HEK293 (cell line): Measurements from ENCODE around the gene SPRTN.

Experiments used
- BCL11A ChIP-seq: fragments of 450-650 bp; formaldehyde crosslinking; IDR thresholded peaks from 2 replicates; pipeline ENCODE4 v1.5.1; 2016; ENCODE audit warnings: low read depth, missing biosample characterization, missing genetic modification characterization
- EGR2 ChIP-seq: fragments of 450-650 bp; formaldehyde crosslinking; IDR thresholded peaks from 2 replicates; pipeline ENCODE4 v1.5.1; 2016; ENCODE audit warnings: low read depth, missing biosample characterization, missing genetic modification characterization
- GLI4 ChIP-seq: fragments of 450-650 bp; formaldehyde crosslinking; IDR thresholded peaks from 2 replicates; pipeline ENCODE4 v1.5.1; 2016; ENCODE audit warnings: missing biosample characterization, missing genetic modification characterization
- OSR2 ChIP-seq: fragments of 450-650 bp; formaldehyde crosslinking; IDR thresholded peaks from 2 replicates; pipeline ENCODE4 v1.5.1; 2016; ENCODE audit warnings: missing biosample characterization, missing genetic modification characterization
- REPIN1 ChIP-seq: fragments of 450-650 bp; formaldehyde crosslinking; IDR thresholded peaks from 2 replicates; pipeline ENCODE4 v1.5.1; 2017; ENCODE audit warnings: missing biosample characterization, missing genetic modification characterization, low read depth
- SCRT1 ChIP-seq: fragments of 450-650 bp; formaldehyde crosslinking; IDR thresholded peaks from 2 replicates; pipeline ENCODE4 v1.5.1; 2016; ENCODE audit warnings: missing biosample characterization, missing genetic modification characterization, borderline replicate concordance
- SETDB1 ChIP-seq: IDR thresholded peaks from one replicate; pipeline ENCODE4 v1.6.1; 2017; ENCODE audit warnings: mild to moderate bottlenecking, low read length, moderate library complexity, mixed read lengths; ENCODE audit not compliant: insufficient read length
- ZNF19 ChIP-seq: fragments of 450-650 bp; formaldehyde crosslinking; IDR thresholded peaks from 2 replicates; pipeline ENCODE4; 2016; ENCODE audit warnings: missing biosample characterization, missing genetic modification characterization, low read depth
- ZNF24 ChIP-seq: fragments of 450-650 bp; formaldehyde crosslinking; IDR thresholded peaks from 2 replicates; pipeline ENCODE4 v1.5.1; 2016; ENCODE audit warnings: missing biosample characterization, missing genetic modification characterization
- ZNF350 ChIP-seq: fragments of 450-650 bp; formaldehyde crosslinking; IDR thresholded peaks from 2 replicates; pipeline ENCODE4 v1.5.0; 2017; ENCODE audit warnings: missing biosample characterization, mild to moderate bottlenecking, missing genetic modification characterization
- ZNF433 ChIP-seq: fragments of 450-650 bp; formaldehyde crosslinking; IDR thresholded peaks from 2 replicates; pipeline ENCODE4 v1.5.1; 2016; ENCODE audit warnings: missing biosample characterization, missing genetic modification characterization, low read depth
- ZNF473 ChIP-seq: fragments of 450-650 bp; formaldehyde crosslinking; IDR thresholded peaks from 2 replicates; pipeline ENCODE4 v1.5.1; 2017; ENCODE audit warnings: missing biosample characterization, missing genetic modification characterization
- ZNF530 ChIP-seq: fragments of 450-650 bp; formaldehyde crosslinking; IDR thresholded peaks from 2 replicates; pipeline ENCODE4 v1.5.1; 2016; ENCODE audit warnings: low read depth, missing biosample characterization, missing genetic modification characterization
- ZNF548 ChIP-seq: fragments of 450-650 bp; formaldehyde crosslinking; IDR thresholded peaks from 2 replicates; pipeline ENCODE4 v1.5.1; 2016; ENCODE audit warnings: missing biosample characterization, missing genetic modification characterization
- ZNF558 ChIP-seq: fragments of 450-650 bp; formaldehyde crosslinking; IDR thresholded peaks from 2 replicates; pipeline ENCODE4 v1.5.1; 2016; ENCODE audit warnings: missing biosample characterization, missing genetic modification characterization
- ZNF624 ChIP-seq: fragments of 450-650 bp; formaldehyde crosslinking; IDR thresholded peaks from 2 replicates; pipeline ENCODE4 v1.5.1; 2017; ENCODE audit warnings: missing biosample characterization, missing genetic modification characterization
- ZNF654 ChIP-seq: fragments of 450-650 bp; formaldehyde crosslinking; IDR thresholded peaks from 2 replicates; pipeline ENCODE4 v1.5.1; 2016; ENCODE audit warnings: low read depth, missing biosample characterization, missing genetic modification characterization
- TF ChIP-seq, protein P1 (sequence below): fragments of 450-650 bp; formaldehyde crosslinking; IDR thresholded peaks from 2 replicates; pipeline ENCODE4 v1.5.1; 2016; ENCODE audit warnings: missing biosample characterization, missing genetic modification characterization
- TF ChIP-seq, protein P2 (sequence below): fragments of 450-650 bp; formaldehyde crosslinking; IDR thresholded peaks from 2 replicates; pipeline ENCODE4 v1.5.1; 2016; ENCODE audit warnings: missing biosample characterization, missing genetic modification characterization, low read depth
- TF ChIP-seq, protein P3 (sequence below): fragments of 450-650 bp; formaldehyde crosslinking; IDR thresholded peaks from 2 replicates; pipeline ENCODE4 v1.5.1; 2016; ENCODE audit warnings: missing biosample characterization, missing genetic modification characterization
- TF ChIP-seq, protein P4 (sequence below): fragments of 450-650 bp; formaldehyde crosslinking; IDR thresholded peaks from 2 replicates; pipeline ENCODE4 v1.5.1; 2016; ENCODE audit warnings: missing biosample characterization, missing genetic modification characterization
- TF ChIP-seq, protein P5 (sequence below): fragments of 450-650 bp; formaldehyde crosslinking; IDR thresholded peaks from 2 replicates; pipeline ENCODE4 v1.5.1; 2016; ENCODE audit warnings: missing biosample characterization, missing genetic modification characterization

The SPRTN gene

DNA sequence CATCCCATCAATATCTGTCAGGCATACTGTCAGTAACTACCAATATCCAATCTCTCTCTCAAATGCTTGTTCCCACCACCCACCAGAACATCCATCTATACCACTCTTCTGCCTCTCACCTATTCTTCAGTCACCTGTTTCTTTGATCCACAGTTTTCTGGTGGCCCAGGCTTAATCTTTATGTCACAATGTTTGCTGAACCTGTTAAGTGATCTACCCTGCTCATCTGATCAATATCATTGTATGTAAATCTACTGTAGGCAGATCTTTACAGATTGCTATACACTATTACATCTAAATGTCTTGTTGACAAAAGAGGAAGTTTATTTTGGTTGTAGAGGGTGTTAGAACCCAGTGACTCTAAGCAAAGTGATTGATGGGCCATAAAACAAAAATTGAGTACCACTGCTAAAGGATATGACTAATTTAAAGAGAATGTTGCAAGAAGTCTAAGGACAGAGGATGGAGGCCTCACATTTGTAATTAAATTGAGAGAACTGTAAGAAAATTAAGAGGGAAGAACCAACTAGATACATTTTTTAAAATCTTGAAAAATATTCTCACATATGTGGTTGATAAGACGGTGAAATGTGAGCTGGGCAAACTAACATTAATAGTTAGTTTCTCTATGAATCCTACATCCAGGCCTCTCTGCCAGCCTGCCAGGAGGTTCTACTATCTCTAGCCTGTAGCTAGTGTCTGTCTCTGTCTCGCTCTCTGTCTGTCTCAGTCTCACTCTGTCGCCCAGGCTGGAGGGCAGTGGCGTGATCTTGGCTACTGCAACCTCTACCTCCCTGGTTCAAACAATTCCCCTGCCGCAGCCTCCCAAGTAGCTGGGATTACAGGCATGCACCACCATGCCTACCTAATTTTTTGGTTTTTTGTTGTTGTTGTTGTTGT is 49.9 kb downstream of the SPRTN start (continued):
- TF ChIP-seq ZNF558 (tag by site-specific recombination) (0 out of 2 replicates have a peak, but pooled peaks have one; percentile 14), ZNF19 (tag by site-specific recombination) (no peak), SETDB1 (no peak), ZNF530 (tag by site-specific recombination) (no peak), REPIN1 (tag by site-specific recombination) (no peak), OSR2 (tag by site-specific recombination) (peak; percentile 48; the same call in 1 of the 2 replicates), ZNF654 (tag by site-specific recombination) (no peak), ZNF350 (tag by site-specific recombination) (no peak), ZNF473 (tag by site-specific recombination) (no peak), ZNF24 (tag by site-specific recombination) (0 out of 2 replicates have a peak, but pooled peaks have one; percentile 33), SCRT1 (tag by site-specific recombination) (no peak), ZNF624 (tag by site-specific recombination) (no peak), GLI4 (tag by site-specific recombination) (no peak), ZNF548 (tag by site-specific recombination) (no peak), BCL11A (tag by site-specific recombination) (0 out of 2 replicates have a peak, but pooled peaks have one; percentile 28), ZNF433 (no peak), EGR2 (no peak)
- TF ChIP-seq, protein P1, sequence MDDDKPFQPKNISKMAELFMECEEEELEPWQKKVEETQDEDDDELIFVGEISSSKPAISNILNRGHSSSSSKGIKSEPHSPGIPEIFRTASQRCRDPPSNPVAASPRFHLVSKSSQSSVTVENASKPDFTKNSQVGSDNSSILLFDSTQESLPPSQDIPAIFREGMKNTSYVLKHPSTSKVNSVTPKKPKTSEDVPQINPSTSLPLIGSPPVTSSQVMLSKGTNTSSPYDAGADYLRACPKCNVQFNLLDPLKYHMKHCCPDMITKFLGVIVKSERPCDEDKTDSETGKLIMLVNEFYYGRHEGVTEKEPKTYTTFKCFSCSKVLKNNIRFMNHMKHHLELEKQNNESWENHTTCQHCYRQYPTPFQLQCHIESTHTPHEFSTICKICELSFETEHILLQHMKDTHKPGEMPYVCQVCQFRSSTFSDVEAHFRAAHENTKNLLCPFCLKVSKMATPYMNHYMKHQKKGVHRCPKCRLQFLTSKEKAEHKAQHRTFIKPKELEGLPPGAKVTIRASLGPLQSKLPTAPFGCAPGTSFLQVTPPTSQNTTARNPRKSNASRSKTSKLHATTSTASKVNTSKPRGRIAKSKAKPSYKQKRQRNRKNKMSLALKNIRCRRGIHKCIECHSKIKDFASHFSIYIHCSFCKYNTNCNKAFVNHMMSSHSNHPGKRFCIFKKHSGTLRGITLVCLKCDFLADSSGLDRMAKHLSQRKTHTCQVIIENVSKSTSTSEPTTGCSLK, result no peak
- TF ChIP-seq, protein P2, sequence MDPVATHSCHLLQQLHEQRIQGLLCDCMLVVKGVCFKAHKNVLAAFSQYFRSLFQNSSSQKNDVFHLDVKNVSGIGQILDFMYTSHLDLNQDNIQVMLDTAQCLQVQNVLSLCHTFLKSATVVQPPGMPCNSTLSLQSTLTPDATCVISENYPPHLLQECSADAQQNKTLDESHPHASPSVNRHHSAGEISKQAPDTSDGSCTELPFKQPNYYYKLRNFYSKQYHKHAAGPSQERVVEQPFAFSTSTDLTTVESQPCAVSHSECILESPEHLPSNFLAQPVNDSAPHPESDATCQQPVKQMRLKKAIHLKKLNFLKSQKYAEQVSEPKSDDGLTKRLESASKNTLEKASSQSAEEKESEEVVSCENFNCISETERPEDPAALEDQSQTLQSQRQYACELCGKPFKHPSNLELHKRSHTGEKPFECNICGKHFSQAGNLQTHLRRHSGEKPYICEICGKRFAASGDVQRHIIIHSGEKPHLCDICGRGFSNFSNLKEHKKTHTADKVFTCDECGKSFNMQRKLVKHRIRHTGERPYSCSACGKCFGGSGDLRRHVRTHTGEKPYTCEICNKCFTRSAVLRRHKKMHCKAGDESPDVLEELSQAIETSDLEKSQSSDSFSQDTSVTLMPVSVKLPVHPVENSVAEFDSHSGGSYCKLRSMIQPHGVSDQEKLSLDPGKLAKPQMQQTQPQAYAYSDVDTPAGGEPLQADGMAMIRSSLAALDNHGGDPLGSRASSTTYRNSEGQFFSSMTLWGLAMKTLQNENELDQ (tag by site-specific recombination), result no peak
- TF ChIP-seq, protein P3, sequence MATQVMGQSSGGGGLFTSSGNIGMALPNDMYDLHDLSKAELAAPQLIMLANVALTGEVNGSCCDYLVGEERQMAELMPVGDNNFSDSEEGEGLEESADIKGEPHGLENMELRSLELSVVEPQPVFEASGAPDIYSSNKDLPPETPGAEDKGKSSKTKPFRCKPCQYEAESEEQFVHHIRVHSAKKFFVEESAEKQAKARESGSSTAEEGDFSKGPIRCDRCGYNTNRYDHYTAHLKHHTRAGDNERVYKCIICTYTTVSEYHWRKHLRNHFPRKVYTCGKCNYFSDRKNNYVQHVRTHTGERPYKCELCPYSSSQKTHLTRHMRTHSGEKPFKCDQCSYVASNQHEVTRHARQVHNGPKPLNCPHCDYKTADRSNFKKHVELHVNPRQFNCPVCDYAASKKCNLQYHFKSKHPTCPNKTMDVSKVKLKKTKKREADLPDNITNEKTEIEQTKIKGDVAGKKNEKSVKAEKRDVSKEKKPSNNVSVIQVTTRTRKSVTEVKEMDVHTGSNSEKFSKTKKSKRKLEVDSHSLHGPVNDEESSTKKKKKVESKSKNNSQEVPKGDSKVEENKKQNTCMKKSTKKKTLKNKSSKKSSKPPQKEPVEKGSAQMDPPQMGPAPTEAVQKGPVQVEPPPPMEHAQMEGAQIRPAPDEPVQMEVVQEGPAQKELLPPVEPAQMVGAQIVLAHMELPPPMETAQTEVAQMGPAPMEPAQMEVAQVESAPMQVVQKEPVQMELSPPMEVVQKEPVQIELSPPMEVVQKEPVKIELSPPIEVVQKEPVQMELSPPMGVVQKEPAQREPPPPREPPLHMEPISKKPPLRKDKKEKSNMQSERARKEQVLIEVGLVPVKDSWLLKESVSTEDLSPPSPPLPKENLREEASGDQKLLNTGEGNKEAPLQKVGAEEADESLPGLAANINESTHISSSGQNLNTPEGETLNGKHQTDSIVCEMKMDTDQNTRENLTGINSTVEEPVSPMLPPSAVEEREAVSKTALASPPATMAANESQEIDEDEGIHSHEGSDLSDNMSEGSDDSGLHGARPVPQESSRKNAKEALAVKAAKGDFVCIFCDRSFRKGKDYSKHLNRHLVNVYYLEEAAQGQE (tag by site-specific recombination), result no peak
- TF ChIP-seq, protein P4, sequence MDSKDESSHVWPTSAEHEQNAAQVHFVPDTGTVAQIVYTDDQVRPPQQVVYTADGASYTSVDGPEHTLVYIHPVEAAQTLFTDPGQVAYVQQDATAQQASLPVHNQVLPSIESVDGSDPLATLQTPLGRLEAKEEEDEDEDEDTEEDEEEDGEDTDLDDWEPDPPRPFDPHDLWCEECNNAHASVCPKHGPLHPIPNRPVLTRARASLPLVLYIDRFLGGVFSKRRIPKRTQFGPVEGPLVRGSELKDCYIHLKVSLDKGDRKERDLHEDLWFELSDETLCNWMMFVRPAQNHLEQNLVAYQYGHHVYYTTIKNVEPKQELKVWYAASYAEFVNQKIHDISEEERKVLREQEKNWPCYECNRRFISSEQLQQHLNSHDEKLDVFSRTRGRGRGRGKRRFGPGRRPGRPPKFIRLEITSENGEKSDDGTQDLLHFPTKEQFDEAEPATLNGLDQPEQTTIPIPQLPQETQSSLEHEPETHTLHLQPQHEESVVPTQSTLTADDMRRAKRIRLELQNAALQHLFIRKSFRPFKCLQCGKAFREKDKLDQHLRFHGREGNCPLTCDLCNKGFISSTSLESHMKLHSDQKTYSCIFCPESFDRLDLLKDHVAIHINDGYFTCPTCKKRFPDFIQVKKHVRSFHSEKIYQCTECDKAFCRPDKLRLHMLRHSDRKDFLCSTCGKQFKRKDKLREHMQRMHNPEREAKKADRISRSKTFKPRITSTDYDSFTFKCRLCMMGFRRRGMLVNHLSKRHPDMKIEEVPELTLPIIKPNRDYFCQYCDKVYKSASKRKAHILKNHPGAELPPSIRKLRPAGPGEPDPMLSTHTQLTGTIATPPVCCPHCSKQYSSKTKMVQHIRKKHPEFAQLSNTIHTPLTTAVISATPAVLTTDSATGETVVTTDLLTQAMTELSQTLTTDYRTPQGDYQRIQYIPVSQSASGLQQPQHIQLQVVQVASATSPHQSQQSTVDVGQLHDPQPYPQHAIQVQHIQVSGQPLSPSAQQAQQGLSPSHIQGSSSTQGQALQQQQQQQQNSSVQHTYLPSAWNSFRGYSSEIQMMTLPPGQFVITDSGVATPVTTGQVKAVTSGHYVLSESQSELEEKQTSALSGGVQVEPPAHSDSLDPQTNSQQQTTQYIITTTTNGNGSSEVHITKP (tag by site-specific recombination), result no peak
- TF ChIP-seq, protein P5, sequence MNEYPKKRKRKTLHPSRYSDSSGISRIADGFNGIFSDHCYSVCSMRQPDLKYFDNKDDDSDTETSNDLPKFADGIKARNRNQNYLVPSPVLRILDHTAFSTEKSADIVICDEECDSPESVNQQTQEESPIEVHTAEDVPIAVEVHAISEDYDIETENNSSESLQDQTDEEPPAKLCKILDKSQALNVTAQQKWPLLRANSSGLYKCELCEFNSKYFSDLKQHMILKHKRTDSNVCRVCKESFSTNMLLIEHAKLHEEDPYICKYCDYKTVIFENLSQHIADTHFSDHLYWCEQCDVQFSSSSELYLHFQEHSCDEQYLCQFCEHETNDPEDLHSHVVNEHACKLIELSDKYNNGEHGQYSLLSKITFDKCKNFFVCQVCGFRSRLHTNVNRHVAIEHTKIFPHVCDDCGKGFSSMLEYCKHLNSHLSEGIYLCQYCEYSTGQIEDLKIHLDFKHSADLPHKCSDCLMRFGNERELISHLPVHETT (tag by site-specific recombination), result no peak
